Loucy (cell line): ENCODE results near the gene P4HA1.

ENCODE experiments used
- EZH2phosphoT487 ChIP-seq: fragments of 200-600 bp; IDR thresholded peaks from 2 replicates; pipeline ENCODE4 v1.6.1; 2018; ENCODE audit warnings: antibody characterized with exemption, mild to moderate bottlenecking, moderate library complexity, borderline replicate concordance
- TF ChIP-seq, protein P1 (sequence below): fragments of 200-600 bp; sonication (generic); conservative IDR thresholded peaks from 2 replicates; pipeline ENCODE4 v1.5.1; 2014; ENCODE audit warnings: mild to moderate bottlenecking, antibody characterized with exemption, low read length

DNA sequence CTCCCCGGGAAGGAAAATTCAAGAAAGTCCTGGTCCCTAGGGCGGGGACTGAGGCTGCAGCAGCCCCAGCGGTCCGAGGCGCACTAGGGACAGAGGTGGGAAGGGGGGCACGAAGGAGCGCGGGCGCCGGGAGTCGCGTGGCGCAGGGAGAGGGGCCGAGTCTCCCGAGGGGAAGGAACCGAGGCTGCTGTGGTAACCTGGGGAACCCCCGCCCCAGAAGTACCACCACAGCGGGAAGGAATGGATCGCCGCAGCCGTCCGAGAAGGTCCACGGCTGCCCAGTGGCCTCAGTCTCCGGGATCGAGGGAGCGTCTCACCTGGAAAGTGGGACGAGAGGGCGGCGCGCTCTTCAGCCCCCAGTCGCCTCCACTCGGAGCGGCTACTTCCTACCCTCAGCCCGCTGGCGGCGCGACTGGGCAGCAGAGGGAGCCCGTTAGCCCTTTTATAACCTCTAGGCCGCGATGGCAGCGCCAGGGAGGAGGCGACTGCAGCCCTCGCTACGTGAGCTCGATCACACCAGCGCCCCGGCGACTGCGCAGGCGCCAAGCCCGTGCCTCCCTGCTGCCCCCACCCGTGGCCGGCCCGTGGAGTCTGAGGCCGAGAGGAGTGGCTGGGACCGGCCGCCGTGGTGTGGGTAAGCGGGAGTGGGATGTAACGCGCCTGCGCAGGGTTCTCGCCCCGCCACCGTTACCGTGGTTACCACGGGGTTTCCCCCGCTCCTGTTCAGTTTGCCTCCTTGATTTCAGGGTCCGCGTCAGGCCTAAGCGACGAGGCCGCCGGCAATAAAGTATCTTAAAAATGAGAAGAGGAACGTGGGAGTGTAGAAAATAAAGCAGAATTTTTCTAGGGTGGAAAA, at the start of gene P4HA1:
- TF ChIP-seq, protein P1, sequence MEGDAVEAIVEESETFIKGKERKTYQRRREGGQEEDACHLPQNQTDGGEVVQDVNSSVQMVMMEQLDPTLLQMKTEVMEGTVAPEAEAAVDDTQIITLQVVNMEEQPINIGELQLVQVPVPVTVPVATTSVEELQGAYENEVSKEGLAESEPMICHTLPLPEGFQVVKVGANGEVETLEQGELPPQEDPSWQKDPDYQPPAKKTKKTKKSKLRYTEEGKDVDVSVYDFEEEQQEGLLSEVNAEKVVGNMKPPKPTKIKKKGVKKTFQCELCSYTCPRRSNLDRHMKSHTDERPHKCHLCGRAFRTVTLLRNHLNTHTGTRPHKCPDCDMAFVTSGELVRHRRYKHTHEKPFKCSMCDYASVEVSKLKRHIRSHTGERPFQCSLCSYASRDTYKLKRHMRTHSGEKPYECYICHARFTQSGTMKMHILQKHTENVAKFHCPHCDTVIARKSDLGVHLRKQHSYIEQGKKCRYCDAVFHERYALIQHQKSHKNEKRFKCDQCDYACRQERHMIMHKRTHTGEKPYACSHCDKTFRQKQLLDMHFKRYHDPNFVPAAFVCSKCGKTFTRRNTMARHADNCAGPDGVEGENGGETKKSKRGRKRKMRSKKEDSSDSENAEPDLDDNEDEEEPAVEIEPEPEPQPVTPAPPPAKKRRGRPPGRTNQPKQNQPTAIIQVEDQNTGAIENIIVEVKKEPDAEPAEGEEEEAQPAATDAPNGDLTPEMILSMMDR, result peak; percentile 54
- no peak for TF ChIP-seq EZH2phosphoT487
